ENCODE measurements around the gene SPEG. TPM values are rescaled to one million over a fixed set of nuclear protein-coding genes. Genes with fewer than 3 reads are reported as not detected.
A peak's percentile ranks its signal among the peaks of the same experiment; 100 is the strongest.

The SPEG gene
- total and polyA plus RNA-seq, 2 of the 8 experiments (the other 6 are each of a cell fraction or from before 2014, with no cell fraction given) = 19.9 to 32.0 TPM

- Histone ChIP-seq H3K4me3 (ENCODE audit: extremely low read depth in 1 of 4, insufficient read depth in 2 of 4, low read depth in 3 of 4, low read length in 4 of 4) (peak within 1 kb of the TSS in 3 of 4 experiments; percentile 7 to 22 (median 15); a peak in 2 of 8 replicates), H3K4me1 (replicated peaks in 1 of 4; ENCODE audit: control insufficient read depth in 3 of 4, insufficient read depth in 4 of 4, low read length in 3 of 4) (peaks cover 4 to 44% (median 39%) of the 10 kb centered on the region in 4 experiments)
- WGBS, 2 experiments (ENCODE audit: extremely low coverage in 1 of 2, insufficient coverage in 1 of 2, insufficient read length in 1 of 2, insufficient replicate concordance in 2 of 2, low coverage in 1 of 2, low lambda C conversion rate in 2 of 2, missing lambda C conversion rate in 1 of 2) = 31% methylated on average over 30 of the region's 31 CpGs; no CpG with 5 or more reads in 1 of the 2 experiments
Measured at GRCh38 chr2:219514196-219514761, 79.6 kb downstream of the SPEG start, which contains the start of gene ASIC4. TSS of gene ASIC4 (plus strand) at chr2:219514482. CDS start at chr2:219514725, 243 bp downstream.

More at GRCh38 chr2:219514196-219514761, 79.6 kb downstream of the SPEG start, which contains the start of gene ASIC4:
- Histone ChIP-seq H3K18ac (ENCODE audit: extremely low read depth, low read length) (peak within 1 kb of the TSS; percentile 19), H4K5ac (ENCODE audit: insufficient read length, low read depth, low read length) (no peak within 1 kb of the TSS), H3K14ac (ENCODE audit: insufficient read length) (no peak within 1 kb of the TSS), H2AFZ (ENCODE audit: low read length) (no peak within 1 kb of the TSS), H4K8ac (ENCODE audit: extremely low read depth, insufficient read depth, low read length) (no peak within 1 kb of the TSS; the same call in 1 of the 2 replicates), H3K23me2 (ENCODE audit: low read depth, low read length) (peaks cover 9% of the 10 kb centered on the region), H3K4me2 (ENCODE audit: insufficient read depth in 1 of 2, low read depth in 2 of 2, low read length in 2 of 2) (peak within 1 kb of the TSS; percentile 40 to 58; a peak in 3 of 4 replicates), H2AK5ac (ENCODE audit: low read depth, low read length) (no peak within 1 kb of the TSS), H3K79me2 (ENCODE audit: control insufficient read depth in 1 of 2, insufficient read depth in 2 of 2, low read length in 2 of 2) (no peaks in the 10 kb centered on the region), H2BK120ac (replicated peaks; ENCODE audit: low read depth, low read length) (no peak within 1 kb of the TSS), H3K9ac (replicated peaks in 1 of 4; ENCODE audit: extremely low read depth in 1 of 4, low read depth in 3 of 4, low read length in 3 of 4) (no peak within 1 kb of the TSS), H3K27me3 (replicated peaks in 1 of 4; ENCODE audit: control insufficient read depth in 3 of 4, extremely low read depth in 1 of 4, insufficient read depth in 3 of 4, low read length in 3 of 4) (peaks cover 2 to 53% (median 46%) of the 10 kb centered on the region in 4 experiments), H3K79me1 (ENCODE audit: low read depth, low read length) (no peaks in the 10 kb centered on the region), H3K27ac (ENCODE audit: low read depth, low read length) (no peak within 1 kb of the TSS), H4K91ac (replicated peaks; ENCODE audit: insufficient read length, low read length) (no peak within 1 kb of the TSS), H2BK12ac (ENCODE audit: low read depth, low read length) (peak within 1 kb of the TSS; percentile 75; the same call in 1 of the 2 replicates), H2BK5ac (ENCODE audit: low read depth, low read length) (no peak within 1 kb of the TSS), H3K4ac (replicated peaks; ENCODE audit: insufficient read length, low read depth, low read length) (no peak within 1 kb of the TSS), H4K20me1 (replicated peaks in 1 of 2; ENCODE audit: control insufficient read depth in 1 of 2, insufficient read depth in 2 of 2, low read length in 2 of 2) (peaks cover 2 to 5% of the 10 kb centered on the region in 2 experiments), H3K56ac (replicated peaks; ENCODE audit: insufficient read length, low read depth, low read length) (no peak within 1 kb of the TSS), H3K9me3 (ENCODE audit: insufficient read depth in 2 of 2, low read depth in 1 of 2, low read length in 1 of 2) (no peaks in the 10 kb centered on the region), H2BK15ac (ENCODE audit: low read length) (peak within 1 kb of the TSS; percentile 81), H2BK20ac (ENCODE audit: low read length) (no peak within 1 kb of the TSS), H3K23ac (ENCODE audit: insufficient read length) (no peak within 1 kb of the TSS), H3K36me3 (ENCODE audit: control insufficient read depth in 2 of 4, insufficient read depth in 4 of 4, low read length in 3 of 4) (no peaks in the 10 kb centered on the region)
- TF ChIP-seq KDM4A (IDR thresholded peaks at IDR 0.05; ENCODE audit: low read depth, low read length, severe bottlenecking) (no peak), CTBP2 (IDR thresholded peaks at IDR 0.05; ENCODE audit: borderline replicate concordance, insufficient read depth, insufficient read length, low read length) (no peak), CTCF (IDR thresholded peaks at IDR 0.05; ENCODE audit: control extremely low read depth in 1 of 3, insufficient read depth in 1 of 3, low read depth in 1 of 3, low read length in 3 of 3) (no peak), TAF1 (IDR thresholded peaks at IDR 0.05; ENCODE audit: low read depth, low read length) (no peak), SUZ12 (IDR thresholded peaks at IDR 0.05; ENCODE audit: low read length) (peak; percentile 35; the same call in 1 of the 2 replicates), SAP30 (IDR thresholded peaks at IDR 0.05; ENCODE audit: insufficient read depth, insufficient replicate concordance, low read length) (no peak)
- ChIA-PET POLR2A (ENCODE audit: partially characterized antibody) (interaction anchor here (11.0 kb wide), 1 partner anchor 23 kb away, joined by 216 read pairs; the partner anchor contains the start of gene GMPPA), CTCF (ENCODE audit: partially characterized antibody) (interaction anchor here (0.8 to 113.1 kb wide), 11 partner anchors 8 to 191 kb away, joined by 3 to 7248 read pairs (median 3); partner anchors contain the start of genes CHPF, DES, GMPPA and SPEG)
- FAIRE-seq = no peak
- no peak for DNase-seq (ENCODE audit: low read depth in 1 of 2, low spot score in 2 of 2)
